OCI-LY7 (cell line): ENCODE data around the gene SMARCA2.

Source experiments
- CTCF ChIP-seq: fragments of 200-600 bp; sonication (generic); conservative IDR thresholded peaks from 2 replicates; pipeline ENCODE4 v1.5.1; 2014; ENCODE audit warnings: mild to moderate bottlenecking, antibody characterized with exemption, low read length, moderate library complexity, mixed read lengths
- EZH2phosphoT487 ChIP-seq: fragments of 200-600 bp; sonication (generic); IDR thresholded peaks from 2 replicates; pipeline ENCODE4 v1.6.1; 2018; ENCODE audit warnings: low read depth, borderline replicate concordance, mild to moderate bottlenecking, mixed run types, antibody characterized with exemption, low read length, moderate library complexity, mixed read lengths

- TF ChIP-seq CTCF (no peak), EZH2phosphoT487 (no peak)
Measured at GRCh38 chr9:2043243-2043642, 28.1 kb downstream of the SMARCA2 start.
